ENCODE data around the gene RAB1B.

DNA sequence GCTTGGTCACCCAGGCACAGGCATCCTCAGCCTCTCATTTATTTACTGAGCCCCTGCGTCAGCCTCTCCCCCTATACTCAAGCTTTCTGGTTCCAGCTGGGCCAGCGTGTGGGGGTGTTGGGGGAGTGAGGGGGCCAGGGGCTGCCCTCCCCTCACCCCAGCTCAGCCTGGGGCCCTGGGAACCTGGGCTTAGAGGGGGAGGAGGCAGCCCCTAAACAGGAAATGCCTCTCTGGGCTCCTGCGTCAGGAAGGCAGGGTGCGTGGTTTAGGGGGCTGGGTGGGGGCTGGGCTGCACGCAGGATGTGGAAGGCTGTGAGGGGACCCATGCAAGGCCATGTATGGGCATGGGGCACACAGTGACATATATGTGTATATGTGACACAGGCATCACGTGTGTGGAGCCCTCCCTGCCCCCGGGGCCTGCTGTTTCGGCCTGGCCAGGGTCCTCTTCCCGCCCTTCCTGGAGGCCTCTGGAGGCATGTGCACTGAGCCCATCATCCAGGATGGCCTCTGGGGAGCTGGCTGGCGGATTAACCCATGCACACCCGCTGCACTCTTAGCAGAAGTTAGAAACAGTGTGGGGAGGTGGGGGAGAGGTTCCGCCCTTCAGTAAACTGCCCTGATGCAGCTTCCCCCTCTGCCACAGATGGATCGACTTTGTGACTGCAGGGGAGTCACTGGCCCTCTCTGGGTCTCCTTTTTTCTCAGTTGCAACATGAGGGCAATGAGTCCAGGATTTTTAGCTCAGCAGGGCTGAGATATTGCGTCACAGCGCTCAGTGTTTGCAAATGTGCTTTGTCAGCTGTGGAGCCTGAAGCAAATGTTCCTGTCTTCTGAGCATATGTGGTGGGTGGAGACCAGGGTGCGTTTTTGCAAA is 49.5 kb downstream of the RAB1B start:
- TF ChIP-seq, protein P1, sequence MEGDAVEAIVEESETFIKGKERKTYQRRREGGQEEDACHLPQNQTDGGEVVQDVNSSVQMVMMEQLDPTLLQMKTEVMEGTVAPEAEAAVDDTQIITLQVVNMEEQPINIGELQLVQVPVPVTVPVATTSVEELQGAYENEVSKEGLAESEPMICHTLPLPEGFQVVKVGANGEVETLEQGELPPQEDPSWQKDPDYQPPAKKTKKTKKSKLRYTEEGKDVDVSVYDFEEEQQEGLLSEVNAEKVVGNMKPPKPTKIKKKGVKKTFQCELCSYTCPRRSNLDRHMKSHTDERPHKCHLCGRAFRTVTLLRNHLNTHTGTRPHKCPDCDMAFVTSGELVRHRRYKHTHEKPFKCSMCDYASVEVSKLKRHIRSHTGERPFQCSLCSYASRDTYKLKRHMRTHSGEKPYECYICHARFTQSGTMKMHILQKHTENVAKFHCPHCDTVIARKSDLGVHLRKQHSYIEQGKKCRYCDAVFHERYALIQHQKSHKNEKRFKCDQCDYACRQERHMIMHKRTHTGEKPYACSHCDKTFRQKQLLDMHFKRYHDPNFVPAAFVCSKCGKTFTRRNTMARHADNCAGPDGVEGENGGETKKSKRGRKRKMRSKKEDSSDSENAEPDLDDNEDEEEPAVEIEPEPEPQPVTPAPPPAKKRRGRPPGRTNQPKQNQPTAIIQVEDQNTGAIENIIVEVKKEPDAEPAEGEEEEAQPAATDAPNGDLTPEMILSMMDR (IDR thresholded peaks at IDR 0.05 in 2 of 3, conservative IDR thresholded peaks at IDR 0.05 in 1 of 3; ENCODE audit: borderline replicate concordance in 1 of 3, insufficient read depth in 1 of 3, low read depth in 2 of 3, low read length in 2 of 3), result no peak
- TF ChIP-seq JUND (IDR thresholded peaks at IDR 0.05) (no peak), EGR1 (IDR thresholded peaks at IDR 0.05; ENCODE audit: low read depth) (no peak), POLR2A (IDR thresholded peaks at IDR 0.05; ENCODE audit: borderline replicate concordance, extremely low read depth, insufficient read depth, insufficient read length) (no peak), EZH2 (IDR thresholded peaks at IDR 0.05) (no peak), ELF1 (IDR thresholded peaks at IDR 0.05; ENCODE audit: borderline replicate concordance, low read depth) (no peak), CEBPB (IDR thresholded peaks at IDR 0.05; ENCODE audit: low read depth) (no peak)
- TF ChIP-seq, protein P2, sequence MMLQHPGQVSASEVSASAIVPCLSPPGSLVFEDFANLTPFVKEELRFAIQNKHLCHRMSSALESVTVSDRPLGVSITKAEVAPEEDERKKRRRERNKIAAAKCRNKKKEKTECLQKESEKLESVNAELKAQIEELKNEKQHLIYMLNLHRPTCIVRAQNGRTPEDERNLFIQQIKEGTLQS (IDR thresholded peaks at IDR 0.05), result no peak
